ENCODE measurements around the gene PPP1R9B. TPM values are rescaled to one million over a fixed set of nuclear protein-coding genes. Genes with fewer than 3 reads are reported as not detected.
A peak's percentile ranks its signal among the peaks of the same experiment; 100 is the strongest.

PPP1R9B gene
- total RNA-seq, 2 experiments from 2014 or later: 110 to 117 TPM

DNA sequence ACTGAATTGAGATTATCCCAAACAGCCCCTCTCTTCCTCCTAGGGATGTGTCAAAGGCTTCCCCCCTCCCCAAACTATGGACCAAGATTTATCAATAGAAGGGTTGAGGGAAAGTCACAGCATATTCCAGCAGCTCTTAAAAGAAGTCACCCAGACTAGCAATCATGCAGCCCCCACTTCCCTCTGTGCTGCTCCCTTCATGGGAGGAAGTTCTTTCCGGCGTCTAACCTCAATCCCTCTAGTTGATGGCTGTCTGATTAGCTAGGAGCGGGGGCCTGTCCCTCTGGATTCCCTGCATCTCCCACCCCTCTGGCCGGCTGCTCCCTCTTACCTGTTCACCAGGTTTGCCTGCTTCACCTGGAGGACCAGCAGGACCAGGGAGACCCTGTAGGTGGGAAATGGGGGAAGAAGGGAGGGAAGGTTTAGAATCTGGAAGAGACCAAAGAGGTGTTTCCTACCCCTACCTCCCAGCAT, 41.7 kb upstream of the PPP1R9B start:
- no peak for DNase-seq
- H3K36me3 Mint-ChIP-seq (ENCODE audit: low read depth): no peaks in the 10 kb centered on the region
- no peak overlapping the region for H3K4me3 Mint-ChIP-seq
- H3K4me1 Mint-ChIP-seq: no peaks in the 10 kb centered on the region
- ChIA-PET POLR2A (no interaction called here), CTCF (no interaction called here)
- no peaks in the 10 kb centered on the region for H3K9me3 Mint-ChIP-seq
- H3K27ac Mint-ChIP-seq: no peak overlapping the region
- H3K27me3 Mint-ChIP-seq: peaks cover 8% of the 10 kb centered on the region

DNA sequence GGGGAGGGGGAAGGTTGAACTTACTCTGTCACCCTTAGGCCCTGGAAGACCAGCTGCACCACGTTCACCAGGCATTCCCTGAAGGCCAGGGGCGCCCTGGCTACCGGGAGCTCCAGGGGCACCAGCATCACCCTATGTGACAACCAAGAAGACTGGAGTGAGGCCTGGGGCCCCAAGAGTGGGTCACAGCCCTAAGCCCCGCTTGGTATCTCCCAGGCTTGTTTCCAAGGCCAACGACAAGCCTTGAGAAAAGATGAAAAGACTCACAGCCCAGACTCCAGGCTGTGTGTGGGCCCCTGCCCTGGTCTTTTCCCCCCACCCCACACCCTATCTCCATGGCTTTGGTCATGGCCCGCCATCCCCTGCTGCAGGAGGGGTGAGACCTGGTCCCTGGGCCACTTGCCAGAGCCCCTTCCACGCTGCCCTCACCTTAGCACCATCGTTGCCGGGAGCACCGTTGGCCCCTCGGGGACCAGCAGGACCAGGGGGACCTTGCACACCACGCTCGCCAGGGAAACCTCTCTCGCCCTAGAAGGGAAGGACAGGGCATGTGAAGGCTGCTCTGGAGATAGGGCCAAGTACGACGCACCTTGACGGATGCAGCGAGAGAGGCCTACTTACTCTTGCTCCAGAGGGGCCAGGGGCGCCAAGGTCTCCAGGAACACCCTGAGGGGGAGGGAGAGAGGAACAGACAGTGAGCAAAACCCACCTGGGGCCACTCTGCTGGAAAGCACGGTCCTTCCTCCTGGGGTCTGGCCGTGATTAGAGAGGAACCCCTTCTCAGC, 41.1 kb upstream of the PPP1R9B start:
- POLR2A ChIA-PET: no interaction called here
- no peak for DNase-seq
- H3K36me3 Mint-ChIP-seq (ENCODE audit: low read depth): no peaks in the 10 kb centered on the region
- H3K4me1 Mint-ChIP-seq: no peaks in the 10 kb centered on the region
- CTCF ChIA-PET: no interaction called here
- no peak overlapping the region for H3K4me3 Mint-ChIP-seq
- no peak overlapping the region for H3K27ac Mint-ChIP-seq
- H3K27me3 Mint-ChIP-seq: peaks cover 3% of the 10 kb centered on the region
- H3K9me3 Mint-ChIP-seq: no peaks in the 10 kb centered on the region

- ChIA-PET POLR2A (no interaction called here), CTCF (interaction anchor here (0.8 kb wide), 1 partner anchor 9 kb away, joined by 4 read pairs; no protein-coding TSS in a partner anchor)
- no peak overlapping the region for H3K4me3 Mint-ChIP-seq
- peak overlapping the region; percentile 33 for H3K27ac Mint-ChIP-seq
- no peaks in the 10 kb centered on the region for H3K4me1 Mint-ChIP-seq
- DNase-seq: no peak
- H3K36me3 Mint-ChIP-seq (ENCODE audit: low read depth): no peaks in the 10 kb centered on the region
- H3K27me3 Mint-ChIP-seq: no peaks in the 10 kb centered on the region
- no peaks in the 10 kb centered on the region for H3K9me3 Mint-ChIP-seq
Measured at GRCh38 chr17:50190603-50191358, 40.3 kb upstream of the PPP1R9B start.

DNA sequence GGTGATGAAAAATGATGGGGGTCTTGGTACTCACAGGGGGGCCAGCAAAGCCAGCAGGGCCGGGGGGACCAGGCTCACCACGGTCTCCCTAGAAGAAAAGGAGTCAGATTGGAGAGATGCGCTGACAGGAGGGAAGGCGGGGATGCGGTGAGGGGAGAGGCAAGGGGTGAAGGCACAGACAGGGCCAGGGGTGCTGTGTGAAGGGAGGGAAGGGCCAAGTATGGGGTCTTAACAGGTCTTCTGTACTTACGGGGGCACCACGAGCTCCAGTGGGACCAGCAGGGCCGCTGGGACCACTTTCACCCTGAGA, 39.8 kb upstream of the PPP1R9B start:
- no peak overlapping the region for H3K27ac Mint-ChIP-seq
- no peaks in the 10 kb centered on the region for H3K36me3 Mint-ChIP-seq (ENCODE audit: low read depth)
- H3K27me3 Mint-ChIP-seq: no peaks in the 10 kb centered on the region
- no peaks in the 10 kb centered on the region for H3K4me1 Mint-ChIP-seq
- no peak for DNase-seq
- POLR2A ChIA-PET: no interaction called here
- H3K9me3 Mint-ChIP-seq: no peaks in the 10 kb centered on the region
- CTCF ChIA-PET: interaction anchor here (0.8 kb wide), 1 partner anchor 10 kb away, joined by 4 read pairs; no protein-coding TSS in a partner anchor
- H3K4me3 Mint-ChIP-seq: no peak overlapping the region

DNA sequence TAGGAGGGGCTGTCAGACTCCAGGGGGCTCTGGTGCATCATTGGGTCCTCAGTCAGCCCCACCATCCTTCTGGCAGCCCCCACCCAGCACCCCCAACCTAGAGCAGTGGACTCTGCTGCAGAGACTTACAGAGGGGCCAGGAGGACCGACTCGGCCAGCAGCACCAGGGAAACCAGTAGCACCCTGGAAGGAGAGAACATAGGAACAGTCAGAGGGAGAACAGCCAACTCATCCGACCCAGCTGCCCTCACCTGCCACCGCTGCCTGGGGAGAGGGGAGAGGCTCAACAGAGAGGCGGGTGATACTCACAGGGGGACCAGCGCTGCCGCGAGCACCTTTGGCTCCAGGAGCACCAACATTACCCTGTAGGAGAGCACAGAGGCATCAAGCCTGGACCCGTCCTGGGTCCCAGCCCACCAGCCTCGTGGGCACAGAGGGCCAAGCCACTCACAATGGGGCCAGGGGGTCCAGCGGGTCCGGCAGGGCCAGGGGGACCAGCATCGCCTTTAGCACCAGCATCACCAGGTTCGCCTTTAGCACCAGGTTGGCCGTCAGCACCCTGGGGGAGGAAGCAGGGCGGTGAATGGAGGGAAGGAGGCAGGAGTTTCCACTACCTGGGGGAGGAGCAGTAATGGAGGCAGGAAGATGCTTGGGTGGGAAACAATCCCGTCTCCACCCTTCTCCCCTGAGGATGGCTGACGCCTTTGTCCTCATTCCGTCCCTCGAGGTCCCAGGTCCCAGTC, 39.2 kb upstream of the PPP1R9B start:
- CTCF ChIA-PET: interaction anchor here (0.8 kb wide), 1 partner anchor 10 kb away, joined by 4 read pairs; no protein-coding TSS in a partner anchor
- DNase-seq: no peak

GRCh38 chr17:50188921-50189549, 38.6 kb upstream of the PPP1R9B start:
- peaks cover 5% of the 10 kb centered on the region for H3K4me1 Mint-ChIP-seq
- no peak overlapping the region for H3K27ac Mint-ChIP-seq
- DNase-seq: no peak
- ChIA-PET POLR2A (no interaction called here), CTCF (interaction anchor here (1.8 kb wide), 1 partner anchor 19 kb away, joined by 7 read pairs; no protein-coding TSS in a partner anchor)
- H3K9me3 Mint-ChIP-seq: no peaks in the 10 kb centered on the region
- no peaks in the 10 kb centered on the region for H3K36me3 Mint-ChIP-seq (ENCODE audit: low read depth)
- H3K27me3 Mint-ChIP-seq: no peaks in the 10 kb centered on the region
- H3K4me3 Mint-ChIP-seq: no peak overlapping the region

More for the DNA sequence above, 39.2 kb upstream of the PPP1R9B start:
- H3K4me1 Mint-ChIP-seq: peaks cover under 1% of the 10 kb centered on the region
- no peak overlapping the region for H3K4me3 Mint-ChIP-seq
- no peaks in the 10 kb centered on the region for H3K9me3 Mint-ChIP-seq
- POLR2A ChIA-PET: no interaction called here
- no peaks in the 10 kb centered on the region for H3K27me3 Mint-ChIP-seq
- no peaks in the 10 kb centered on the region for H3K36me3 Mint-ChIP-seq (ENCODE audit: low read depth)
- H3K27ac Mint-ChIP-seq: peak overlapping the region; percentile 22

- Mint-ChIP-seq H3K4me3 (no peak overlapping the region), H3K36me3 (ENCODE audit: low read depth) (no peaks in the 10 kb centered on the region), H3K9me3 (no peaks in the 10 kb centered on the region), H3K4me1 (peaks cover 10% of the 10 kb centered on the region), H3K27me3 (no peaks in the 10 kb centered on the region), H3K27ac (no peak overlapping the region)
- ChIA-PET POLR2A (no interaction called here), CTCF (interaction anchor here (0.6 to 2.0 kb wide), 5 partner anchors 12 to 209 kb away, joined by 3 to 7 read pairs (median 4); partner anchors contain the start of gene LRRC59)
- DNase-seq: no peak
Measured at GRCh38 chr17:50188531-50188920, 38.0 kb upstream of the PPP1R9B start.

- CTCF ChIA-PET: interaction anchor here (0.6 to 2.0 kb wide), 6 partner anchors 11 to 209 kb away, joined by 3 to 7 read pairs (median 4); partner anchors contain the start of gene LRRC59
- Mint-ChIP-seq H3K27ac (no peak overlapping the region), H3K9me3 (no peaks in the 10 kb centered on the region), H3K36me3 (ENCODE audit: low read depth) (no peaks in the 10 kb centered on the region), H3K4me1 (peaks cover 15% of the 10 kb centered on the region), H3K27me3 (no peaks in the 10 kb centered on the region), H3K4me3 (no peak overlapping the region)
- POLR2A ChIA-PET: no interaction called here
- no peak for DNase-seq
Measured at GRCh38 chr17:50187751-50188530, 37.5 kb upstream of the PPP1R9B start.

DNA sequence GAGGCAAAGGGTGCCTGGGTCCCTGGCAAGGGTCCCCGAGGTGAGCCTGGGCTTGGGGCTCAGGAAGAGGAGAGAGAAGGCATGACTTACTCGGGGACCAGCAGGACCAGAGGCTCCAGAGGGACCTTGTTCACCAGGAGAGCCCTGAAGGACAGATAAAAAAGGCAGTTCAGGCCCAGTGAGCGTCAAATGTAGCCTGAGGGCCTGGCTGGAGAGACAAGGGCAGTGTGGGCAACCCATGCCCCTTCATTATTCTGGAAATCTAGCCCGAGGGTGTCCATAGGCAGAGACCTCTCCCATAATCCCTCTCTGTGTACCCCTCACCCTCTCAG, 36.9 kb upstream of the PPP1R9B start:
- Mint-ChIP-seq H3K9me3 (no peaks in the 10 kb centered on the region), H3K27ac (no peak overlapping the region), H3K4me1 (peaks cover 19% of the 10 kb centered on the region), H3K4me3 (no peak overlapping the region), H3K27me3 (no peaks in the 10 kb centered on the region), H3K36me3 (ENCODE audit: low read depth) (no peaks in the 10 kb centered on the region)
- ChIA-PET CTCF (interaction anchor here (0.8 to 2.0 kb wide), 5 partner anchors 11 to 17 kb away, joined by 3 to 7 read pairs (median 4); no protein-coding TSS in a partner anchor), POLR2A (no interaction called here)
- no peak for DNase-seq

DNA sequence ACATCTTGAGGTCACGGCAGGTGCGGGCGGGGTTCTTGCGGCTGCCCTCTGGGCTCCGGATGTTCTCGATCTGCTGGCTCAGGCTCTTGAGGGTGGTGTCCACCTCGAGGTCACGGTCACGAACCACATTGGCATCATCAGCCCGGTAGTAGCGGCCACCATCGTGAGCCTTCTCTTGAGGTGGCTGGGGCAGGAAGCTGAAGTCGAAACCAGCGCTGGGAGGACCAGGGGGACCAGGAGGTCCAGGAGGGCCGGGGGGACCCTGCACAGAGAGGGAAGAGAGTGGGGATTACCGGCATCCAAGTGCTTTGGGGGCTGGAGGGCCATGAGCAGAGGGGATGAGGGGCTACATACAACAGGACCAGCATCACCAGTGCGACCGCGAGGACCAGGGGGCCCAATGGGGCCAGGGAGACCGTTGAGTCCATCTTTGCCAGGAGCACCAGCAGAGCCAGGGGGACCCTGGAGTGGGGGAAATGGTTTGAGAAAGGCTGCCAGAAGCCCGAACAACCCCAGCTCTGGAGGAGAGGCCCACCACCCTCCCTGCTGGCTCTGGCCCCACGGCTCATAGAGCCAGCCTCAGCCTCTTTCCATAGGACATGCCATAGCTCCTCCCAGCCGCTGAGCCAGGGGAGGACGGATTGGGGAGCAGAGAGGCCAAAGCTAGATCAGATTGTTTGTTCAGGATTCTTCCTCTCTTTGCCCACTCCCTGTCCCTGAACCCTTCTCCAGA, 36.4 kb upstream of the PPP1R9B start:
- Mint-ChIP-seq H3K27me3 (peaks cover 2% of the 10 kb centered on the region), H3K36me3 (ENCODE audit: low read depth) (no peaks in the 10 kb centered on the region), H3K4me1 (peaks cover 21% of the 10 kb centered on the region), H3K4me3 (no peak overlapping the region), H3K27ac (no peak overlapping the region), H3K9me3 (no peaks in the 10 kb centered on the region)
- ChIA-PET POLR2A (no interaction called here), CTCF (interaction anchor here (0.8 to 2.0 kb wide), 4 partner anchors 10 to 17 kb away, joined by 3 to 7 read pairs (median 4); no protein-coding TSS in a partner anchor)
- DNase-seq: no peak

GRCh38 chr17:50185631-50186471, 35.4 kb upstream of the PPP1R9B start:
- Mint-ChIP-seq H3K9me3 (no peaks in the 10 kb centered on the region), H3K4me3 (no peak overlapping the region), H3K4me1 (peaks cover 24% of the 10 kb centered on the region), H3K27ac (no peak overlapping the region), H3K36me3 (ENCODE audit: low read depth) (no peaks in the 10 kb centered on the region), H3K27me3 (peaks cover 2% of the 10 kb centered on the region)
- no peak for DNase-seq
- ChIA-PET POLR2A (no interaction called here), CTCF (interaction anchor here (1.5 kb wide), 1 partner anchor 13 kb away, joined by 3 read pairs; no protein-coding TSS in a partner anchor)

Data from activated CD4-positive, alpha-beta T cell treated with anti-CD3 and anti-CD28 coated beads, Interleukin-2, amount 10 ng/mL, durations not matched to agents 7 days and 5 days (primary cell).